Chondrocyte (in vitro differentiated cells): Measurements from ENCODE around the gene GALK1. TPM values are rescaled to one million over a fixed set of nuclear protein-coding genes. Genes with fewer than 3 reads are reported as not detected.
A peak's percentile ranks its signal among the peaks of the same experiment; 100 is the strongest.

Experiments
- DNase-seq: peaks from one replicate; pipeline ENCODE4 v3.0.0; 2021; ENCODE audit warnings: mixed read lengths, low spot score
- H3K27ac Mint-ChIP-seq: one replicate; pipeline ENCODE4 v1.8.0; 2021; ENCODE audit warnings: mild to moderate bottlenecking, moderate library complexity, mixed read lengths; ENCODE audit not compliant: unreplicated experiment
- H3K27me3 Mint-ChIP-seq: 2 replicates; pipeline ENCODE4 v1.8.0; 2021; ENCODE audit warnings: low read depth, mixed read lengths
- H3K36me3 Mint-ChIP-seq: 2 replicates; pipeline ENCODE4 v1.8.0; 2021; ENCODE audit warnings: low read depth, mixed read lengths
- H3K4me1 Mint-ChIP-seq: 2 replicates; pipeline ENCODE4 v1.8.0; 2021; ENCODE audit warnings: low read depth, mild to moderate bottlenecking, mixed read lengths
- H3K4me3 Mint-ChIP-seq: one replicate; pipeline ENCODE4 v1.8.0; 2021; ENCODE audit warnings: mild to moderate bottlenecking, moderate library complexity, mixed read lengths; ENCODE audit not compliant: unreplicated experiment
- H3K9me3 Mint-ChIP-seq: 2 replicates; pipeline ENCODE4 v1.8.0; 2021; ENCODE audit warnings: low read depth, mixed read lengths
- total RNA-seq: library from RNA; stranded (reverse); gene quantifications from 3 replicates; pipeline ENCODE4 v1.2.1, GENCODE V29; 2021
- TF ChIP-seq, protein P1 (sequence below): fragments of 200-600 bp; sonication (generic); IDR thresholded peaks from 2 replicates; pipeline ENCODE4 v1.5.0; 2021; ENCODE audit warnings: antibody characterized with exemption, mild to moderate bottlenecking, moderate library complexity

GALK1 gene
- total RNA-seq, 1 donor from 2014 or later: 27.8 TPM

GRCh38 chr17:75724016-75725003 is 40.7 kb downstream of the GALK1 start:
- H3K4me3 Mint-ChIP-seq: no peak overlapping the region
- H3K27me3 Mint-ChIP-seq: peaks cover 7% of the 10 kb centered on the region
- H3K27ac Mint-ChIP-seq: no peak overlapping the region
- no peaks in the 10 kb centered on the region for H3K36me3 Mint-ChIP-seq
- TF ChIP-seq, protein P1, sequence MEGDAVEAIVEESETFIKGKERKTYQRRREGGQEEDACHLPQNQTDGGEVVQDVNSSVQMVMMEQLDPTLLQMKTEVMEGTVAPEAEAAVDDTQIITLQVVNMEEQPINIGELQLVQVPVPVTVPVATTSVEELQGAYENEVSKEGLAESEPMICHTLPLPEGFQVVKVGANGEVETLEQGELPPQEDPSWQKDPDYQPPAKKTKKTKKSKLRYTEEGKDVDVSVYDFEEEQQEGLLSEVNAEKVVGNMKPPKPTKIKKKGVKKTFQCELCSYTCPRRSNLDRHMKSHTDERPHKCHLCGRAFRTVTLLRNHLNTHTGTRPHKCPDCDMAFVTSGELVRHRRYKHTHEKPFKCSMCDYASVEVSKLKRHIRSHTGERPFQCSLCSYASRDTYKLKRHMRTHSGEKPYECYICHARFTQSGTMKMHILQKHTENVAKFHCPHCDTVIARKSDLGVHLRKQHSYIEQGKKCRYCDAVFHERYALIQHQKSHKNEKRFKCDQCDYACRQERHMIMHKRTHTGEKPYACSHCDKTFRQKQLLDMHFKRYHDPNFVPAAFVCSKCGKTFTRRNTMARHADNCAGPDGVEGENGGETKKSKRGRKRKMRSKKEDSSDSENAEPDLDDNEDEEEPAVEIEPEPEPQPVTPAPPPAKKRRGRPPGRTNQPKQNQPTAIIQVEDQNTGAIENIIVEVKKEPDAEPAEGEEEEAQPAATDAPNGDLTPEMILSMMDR: no peak
- no peaks in the 10 kb centered on the region for H3K9me3 Mint-ChIP-seq
- DNase-seq: no peak
- H3K4me1 Mint-ChIP-seq: peaks cover 11% of the 10 kb centered on the region

DNA sequence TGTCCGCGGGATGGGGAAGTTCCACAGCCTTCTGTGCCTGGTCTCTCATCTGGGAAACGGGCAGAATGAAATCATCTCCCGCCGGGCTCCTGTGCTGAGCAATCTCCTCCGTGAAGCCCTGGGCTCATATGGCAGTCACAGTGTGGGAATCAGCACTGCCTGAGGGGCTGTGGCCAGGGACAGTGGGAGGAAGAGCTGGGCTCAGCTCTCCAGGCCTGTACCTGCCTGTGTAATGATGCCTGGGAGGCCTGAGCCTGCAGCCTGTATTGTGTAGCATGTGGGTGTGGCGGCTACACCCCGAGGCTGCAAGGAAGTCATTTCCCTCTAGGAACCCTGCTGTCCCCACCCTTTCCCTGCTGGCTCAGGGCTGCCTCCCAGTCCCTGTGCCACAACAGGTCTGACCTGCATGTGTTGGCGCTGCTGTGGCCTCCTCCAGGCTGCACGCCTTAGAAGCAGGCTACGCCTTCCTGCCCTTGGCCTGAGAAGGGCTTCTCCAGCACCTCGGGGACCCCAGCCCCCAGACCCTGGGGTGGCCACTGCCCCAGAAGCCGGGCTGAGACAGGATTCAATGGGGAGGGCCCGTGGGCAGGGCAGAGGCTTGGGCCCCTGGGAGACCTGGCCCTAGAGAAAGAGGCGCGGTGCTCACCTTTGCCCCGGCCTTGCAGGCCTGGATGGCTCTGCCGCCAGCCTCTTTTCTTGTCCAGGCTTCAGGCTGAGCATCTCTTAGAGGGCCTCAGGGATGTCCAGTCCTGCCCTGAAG is 41.6 kb downstream of the GALK1 start:
- no peak overlapping the region for H3K4me3 Mint-ChIP-seq
- peaks cover 11% of the 10 kb centered on the region for H3K4me1 Mint-ChIP-seq
- H3K27ac Mint-ChIP-seq: no peak overlapping the region
- H3K36me3 Mint-ChIP-seq: no peaks in the 10 kb centered on the region
- no peak for DNase-seq
- H3K9me3 Mint-ChIP-seq: no peaks in the 10 kb centered on the region
- TF ChIP-seq, protein P1: no peak
- peaks cover 7% of the 10 kb centered on the region for H3K27me3 Mint-ChIP-seq

DNA sequence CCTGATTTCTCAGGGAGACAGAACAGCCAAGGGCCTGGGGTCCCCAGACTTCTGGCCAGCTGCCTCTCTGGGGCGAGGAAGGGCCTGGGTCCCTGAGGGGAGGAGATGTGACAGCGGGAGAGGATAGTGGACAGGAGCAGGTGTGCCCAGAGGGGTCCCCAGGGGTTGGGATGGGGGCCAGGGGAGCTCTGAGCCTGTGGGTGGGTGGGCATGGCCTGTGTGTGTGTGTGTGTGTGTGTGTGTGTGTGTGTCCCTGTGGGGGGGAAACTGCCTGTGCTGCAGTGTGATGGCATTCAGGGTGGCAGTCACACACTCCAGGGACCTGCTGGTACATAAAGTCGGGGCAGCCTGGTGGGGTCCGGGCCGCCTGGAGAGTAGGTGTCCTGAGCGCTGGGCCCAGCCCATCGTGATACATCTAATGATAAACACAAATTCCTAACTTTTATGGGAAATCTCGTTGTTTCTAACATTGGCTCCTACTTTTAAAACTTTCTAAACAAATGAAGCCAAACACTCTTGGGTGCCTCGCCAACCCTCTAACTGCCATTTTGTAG is 42.4 kb downstream of the GALK1 start:
- H3K36me3 Mint-ChIP-seq: no peaks in the 10 kb centered on the region
- H3K4me3 Mint-ChIP-seq: no peak overlapping the region
- TF ChIP-seq, protein P1: no peak
- H3K4me1 Mint-ChIP-seq: peaks cover 11% of the 10 kb centered on the region
- no peaks in the 10 kb centered on the region for H3K9me3 Mint-ChIP-seq
- DNase-seq: no peak
- peaks cover 7% of the 10 kb centered on the region for H3K27me3 Mint-ChIP-seq
- H3K27ac Mint-ChIP-seq: no peak overlapping the region

- H3K9me3 Mint-ChIP-seq: no peaks in the 10 kb centered on the region
- H3K4me1 Mint-ChIP-seq: peaks cover 11% of the 10 kb centered on the region
- peaks cover 7% of the 10 kb centered on the region for H3K27me3 Mint-ChIP-seq
- H3K4me3 Mint-ChIP-seq: peak overlapping the region; percentile 31
- DNase-seq: no peak
- H3K36me3 Mint-ChIP-seq: no peaks in the 10 kb centered on the region
- TF ChIP-seq, protein P1: peak; percentile 16
- no peak overlapping the region for H3K27ac Mint-ChIP-seq
Measured at GRCh38 chr17:75722076-75722475, 42.9 kb downstream of the GALK1 start.

- DNase-seq: no peak
- Mint-ChIP-seq H3K9me3 (no peaks in the 10 kb centered on the region), H3K27me3 (peaks cover 7% of the 10 kb centered on the region), H3K4me1 (peaks cover 11% of the 10 kb centered on the region), H3K36me3 (no peaks in the 10 kb centered on the region), H3K4me3 (peak overlapping the region; percentile 31), H3K27ac (no peak overlapping the region)
- TF ChIP-seq, protein P1: no peak
Measured at GRCh38 chr17:75721463-75722011, 43.5 kb downstream of the GALK1 start.
